Vagina (tissue), 2 donors: ENCODE data around the gene MCOLN2.

ENCODE experiments used
- CTCF ChIP-seq, 3 experiments: fragments of 450-650 bp in 2 of 3; fragments of 200-600 bp in 1 of 3; sonication (generic) in 1 of 3; IDR thresholded peaks; one replicate each; pipeline ENCODE4 v1.5.1; 2017 to 2019; ENCODE audit warnings: antibody characterized with exemption in 3 of 3, mild to moderate bottlenecking in 2 of 3, moderate library complexity in 2 of 3
- POLR2A ChIP-seq, 2 donors: fragments of 450-650 bp; IDR thresholded peaks; one replicate each; pipeline ENCODE4 v1.6.1; 2017; ENCODE audit warnings: antibody characterized with exemption in 2 of 2, mild to moderate bottlenecking in 2 of 2, moderate library complexity in 2 of 2
- POLR2AphosphoS5 ChIP-seq, 2 donors: sonication (generic); formaldehyde crosslinking; IDR thresholded peaks; one replicate each; pipeline ENCODE4 v1.9.0; 2017; ENCODE audit warnings: antibody characterized with exemption in 2 of 2, mild to moderate bottlenecking in 2 of 2, low read depth in 1 of 2; ENCODE audit not compliant: insufficient read depth in 1 of 2

- TF ChIP-seq CTCF (IDR thresholded peaks at IDR 0.05) (no peak), POLR2AphosphoS5 (IDR thresholded peaks at IDR 0.05; ENCODE audit: insufficient read depth in 1 of 2, low read depth in 1 of 2) (no peak), POLR2A (IDR thresholded peaks at IDR 0.05) (no peak)
These were observed 37.6 kb downstream of the MCOLN2 start for GRCh38 chr1:84959294-84959693.
